Peyer's patch (tissue), 4 donors: ENCODE data around the gene FBXW7. TPM values are rescaled to one million over a fixed set of nuclear protein-coding genes. Genes with fewer than 3 reads are reported as not detected.

Experiments
- DNase-seq, 3 donors: peaks; one replicate each; pipeline ENCODE4 v3.0.0-alpha.2; 2017 to 2019
- H3K27ac ChIP-seq, 4 donors: fragments of 200-600 bp; sonication (generic); one replicate each; pipeline ENCODE4 v1.5.1; 2016 to 2019
- H3K27me3 ChIP-seq, 2 donors: fragments of 200-600 bp; sonication (generic); one replicate each; pipeline ENCODE4 v1.5.1; 2019
- H3K36me3 ChIP-seq, 3 donors: fragments of 200-600 bp; sonication (generic); one replicate each; pipeline ENCODE4 v1.5.1; 2016 to 2019
- H3K4me1 ChIP-seq, 4 donors: fragments of 200-600 bp; sonication (generic); one replicate each; pipeline ENCODE4 v1.5.1; 2016 to 2019
- H3K4me3 ChIP-seq, 4 donors: fragments of 200-600 bp; sonication (generic); 1 replicate in 3 of 4; 2 replicates in 1 of 4; pipeline ENCODE4 v1.5.1; 2016 to 2019; ENCODE audit warnings: mild to moderate bottlenecking in 1 of 4
- H3K9me3 ChIP-seq, 4 donors: fragments of 200-600 bp; sonication (generic); one replicate each; pipeline ENCODE4 v1.5.1; 2016 to 2019; ENCODE audit warnings: mild to moderate bottlenecking in 1 of 4
- CTCF ChIP-seq, 6 experiments: fragments of 450-650 bp in 4 of 6; fragments of 200-600 bp in 2 of 6; sonication (generic) in 1 of 6; IDR thresholded peaks; one replicate each; pipeline ENCODE4 v1.5.1; 2017 to 2019; ENCODE audit warnings: antibody characterized with exemption in 6 of 6, mild to moderate bottlenecking in 3 of 6, moderate library complexity in 1 of 6
- POLR2A ChIP-seq, 2 donors: fragments of 450-650 bp; IDR thresholded peaks; one replicate each; pipeline ENCODE4 v1.5.1; 2017; ENCODE audit warnings: antibody characterized with exemption in 2 of 2, mild to moderate bottlenecking in 2 of 2, moderate library complexity in 2 of 2
- total RNA-seq, 4 donors: library from RNA; depleted of rRNA; stranded (reverse); fragments of >200 nt; gene quantifications; one replicate each; pipeline ENCODE4 v1.1.0, GENCODE V29; 2016

FBXW7 gene
- total RNA-seq, 4 donors from 2014 or later = 33.4 to 120 (median 43.0) TPM

- Histone ChIP-seq H3K4me1 (peaks cover 0 to 4% (median 0%) of the 10 kb centered on the region in 4 donors), H3K4me3 (no peak overlapping the region), H3K36me3 (no peaks in the 10 kb centered on the region), H3K9me3 (no peaks in the 10 kb centered on the region), H3K27me3 (no peaks in the 10 kb centered on the region), H3K27ac (peak overlapping the region in 1 of 4 donors; percentile 32)
- no peak for TF ChIP-seq POLR2A (IDR thresholded peaks at IDR 0.05)
- DNase-seq = no peak
Observed at GRCh38 chr4:152382057-152382785, 153.7 kb downstream of the FBXW7 start.

GRCh38 chr4:152380919-152381318, 155.0 kb downstream of the FBXW7 start:
- H3K36me3 ChIP-seq = no peaks in the 10 kb centered on the region
- H3K27ac ChIP-seq = no peak overlapping the region
- H3K9me3 ChIP-seq = no peaks in the 10 kb centered on the region
- DNase-seq = no peak
- H3K4me1 ChIP-seq = peaks cover 0 to 4% (median 0%) of the 10 kb centered on the region in 4 donors
- H3K27me3 ChIP-seq = no peaks in the 10 kb centered on the region
- TF ChIP-seq POLR2A (IDR thresholded peaks at IDR 0.05) (no peak), CTCF (IDR thresholded peaks at IDR 0.05) (no peak)
- no peak overlapping the region for H3K4me3 ChIP-seq

- H3K36me3 ChIP-seq = no peaks in the 10 kb centered on the region
- no peaks in the 10 kb centered on the region for H3K9me3 ChIP-seq
- H3K4me1 ChIP-seq = peaks cover 0 to 4% (median 0%) of the 10 kb centered on the region in 4 donors
- H3K4me3 ChIP-seq = no peak overlapping the region
- H3K27me3 ChIP-seq = no peaks in the 10 kb centered on the region
- DNase-seq = no peak
- no peak overlapping the region for H3K27ac ChIP-seq
- TF ChIP-seq CTCF (IDR thresholded peaks at IDR 0.05) = no peak
- TF ChIP-seq POLR2A (IDR thresholded peaks at IDR 0.05) = no peak
Observed at GRCh38 chr4:152380185-152380584, 155.7 kb downstream of the FBXW7 start.

- H3K27ac ChIP-seq = no peak overlapping the region
- no peaks in the 10 kb centered on the region for H3K9me3 ChIP-seq
- H3K36me3 ChIP-seq = no peaks in the 10 kb centered on the region
- no peaks in the 10 kb centered on the region for H3K27me3 ChIP-seq
- DNase-seq = no peak
- H3K4me1 ChIP-seq = no peaks in the 10 kb centered on the region
- H3K4me3 ChIP-seq = no peak overlapping the region
- TF ChIP-seq POLR2A (IDR thresholded peaks at IDR 0.05) = no peak
- TF ChIP-seq CTCF (IDR thresholded peaks at IDR 0.05) = no peak
Observed at GRCh38 chr4:152374606-152375285, 161.1 kb downstream of the FBXW7 start.

- no peaks in the 10 kb centered on the region for H3K27me3 ChIP-seq
Observed at GRCh38 chr4:152374153-152374552, 161.7 kb downstream of the FBXW7 start.

GRCh38 chr4:152372444-152372843, 163.4 kb downstream of the FBXW7 start:
- Histone ChIP-seq H3K27ac (no peak overlapping the region), H3K4me1 (no peaks in the 10 kb centered on the region)

More at GRCh38 chr4:152374153-152374552, 161.7 kb downstream of the FBXW7 start:
- DNase-seq = no peak
- no peak for TF ChIP-seq POLR2A (IDR thresholded peaks at IDR 0.05)
- Histone ChIP-seq H3K27ac (no peak overlapping the region), H3K4me1 (no peaks in the 10 kb centered on the region), H3K36me3 (no peaks in the 10 kb centered on the region), H3K9me3 (no peaks in the 10 kb centered on the region), H3K4me3 (no peak overlapping the region)

More at GRCh38 chr4:152372444-152372843, 163.4 kb downstream of the FBXW7 start:
- DNase-seq = no peak
- Histone ChIP-seq H3K4me3 (no peak overlapping the region), H3K27me3 (no peaks in the 10 kb centered on the region), H3K9me3 (no peaks in the 10 kb centered on the region), H3K36me3 (no peaks in the 10 kb centered on the region)
- TF ChIP-seq CTCF (IDR thresholded peaks at IDR 0.05) (no peak), POLR2A (IDR thresholded peaks at IDR 0.05) (no peak)
